ENCODE measurements around the gene IL13RA1. TPM values are rescaled to one million over a fixed set of nuclear protein-coding genes. Genes with fewer than 3 reads are reported as not detected.
A peak's percentile ranks its signal among the peaks of the same experiment; 100 is the strongest.

The IL13RA1 gene
- total RNA-seq, 1 experiment from 2014 or later: 33.4 TPM

DNA sequence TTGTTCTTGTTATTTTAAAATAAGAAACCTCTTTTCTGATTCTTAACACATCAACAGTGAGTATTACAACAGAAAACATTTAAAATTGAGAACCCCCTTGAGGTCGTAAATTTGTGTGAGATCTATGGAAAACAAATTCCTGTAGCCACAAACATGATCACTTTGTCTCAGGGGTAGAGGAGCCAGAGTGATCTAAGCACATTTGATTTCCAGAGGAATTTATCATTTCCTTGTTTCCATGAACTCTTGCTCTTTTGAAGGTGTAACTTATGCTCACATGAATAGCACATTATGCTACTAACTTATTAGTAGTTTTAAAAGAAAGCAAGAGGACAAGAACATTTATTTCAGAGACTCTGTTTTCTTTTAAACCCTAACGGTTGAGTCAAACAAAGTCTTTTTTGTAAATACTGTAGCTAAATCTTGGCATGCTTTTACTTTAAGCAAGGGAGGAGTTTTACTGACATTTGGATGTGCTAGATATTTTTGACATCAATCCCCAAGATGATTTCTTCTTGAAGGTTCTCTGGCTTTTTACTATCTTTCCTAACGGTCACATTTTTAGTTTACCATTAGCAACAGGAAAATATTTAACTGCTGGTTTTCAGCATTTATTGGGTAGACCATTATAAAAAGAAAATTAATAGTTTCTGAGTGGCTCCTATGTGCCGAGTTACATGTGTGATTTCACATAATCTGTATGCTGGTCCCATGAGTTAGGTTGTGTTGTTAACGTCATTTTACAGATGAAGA, 68.3 kb downstream of the IL13RA1 start:
- H3K9me3 ChIP-seq (ENCODE audit: low read length): no peaks in the 10 kb centered on the region
- ATAC-seq (no peak), DNase-seq (no peak)
- no peak overlapping the region for H2AFZ ChIP-seq (ENCODE audit: low read length)
- H3K27me3 ChIP-seq (ENCODE audit: low read length): no peaks in the 10 kb centered on the region
- no peak overlapping the region for H3K9ac ChIP-seq (ENCODE audit: low read length)
- no peaks in the 10 kb centered on the region for H3F3A ChIP-seq (ENCODE audit: low read length, unreplicated experiment)
- no peaks in the 10 kb centered on the region for H3K4me1 ChIP-seq (ENCODE audit: insufficient read depth, low read length)
- no peak overlapping the region for H3K4me3 ChIP-seq (ENCODE audit: low read length)
- H3K36me3 ChIP-seq (ENCODE audit: low read depth, low read length): no peaks in the 10 kb centered on the region
- POLR2A ChIA-PET (ENCODE audit: unreplicated experiment): no interaction called here
- BruUV-seq (replicated peaks): no TSS peak
- H3K9me2 ChIP-seq (replicated peaks; ENCODE audit: low read length): no peaks in the 10 kb centered on the region
- no peaks in the 10 kb centered on the region for H3K79me2 ChIP-seq (ENCODE audit: low read length)
- no peak overlapping the region for H3K4me2 ChIP-seq (ENCODE audit: low read length)
- TF ChIP-seq EZH2phosphoT487 (IDR thresholded peaks at IDR 0.05; ENCODE audit: borderline replicate concordance, low read length): no peak
- TF ChIP-seq EZH2 (IDR thresholded peaks at IDR 0.05; ENCODE audit: low read length, unreplicated experiment): no peak
- TF ChIP-seq, protein P1, sequence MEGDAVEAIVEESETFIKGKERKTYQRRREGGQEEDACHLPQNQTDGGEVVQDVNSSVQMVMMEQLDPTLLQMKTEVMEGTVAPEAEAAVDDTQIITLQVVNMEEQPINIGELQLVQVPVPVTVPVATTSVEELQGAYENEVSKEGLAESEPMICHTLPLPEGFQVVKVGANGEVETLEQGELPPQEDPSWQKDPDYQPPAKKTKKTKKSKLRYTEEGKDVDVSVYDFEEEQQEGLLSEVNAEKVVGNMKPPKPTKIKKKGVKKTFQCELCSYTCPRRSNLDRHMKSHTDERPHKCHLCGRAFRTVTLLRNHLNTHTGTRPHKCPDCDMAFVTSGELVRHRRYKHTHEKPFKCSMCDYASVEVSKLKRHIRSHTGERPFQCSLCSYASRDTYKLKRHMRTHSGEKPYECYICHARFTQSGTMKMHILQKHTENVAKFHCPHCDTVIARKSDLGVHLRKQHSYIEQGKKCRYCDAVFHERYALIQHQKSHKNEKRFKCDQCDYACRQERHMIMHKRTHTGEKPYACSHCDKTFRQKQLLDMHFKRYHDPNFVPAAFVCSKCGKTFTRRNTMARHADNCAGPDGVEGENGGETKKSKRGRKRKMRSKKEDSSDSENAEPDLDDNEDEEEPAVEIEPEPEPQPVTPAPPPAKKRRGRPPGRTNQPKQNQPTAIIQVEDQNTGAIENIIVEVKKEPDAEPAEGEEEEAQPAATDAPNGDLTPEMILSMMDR (conservative IDR thresholded peaks at IDR 0.05; ENCODE audit: low read depth, low read length): no peak
- no peaks in the 10 kb centered on the region for H4K20me1 ChIP-seq (ENCODE audit: low read length)
- no peak overlapping the region for H3K27ac ChIP-seq (ENCODE audit: low read length)
- CTCF ChIA-PET: no interaction called here
- intact Hi-C loops (cut with micrococcal nuclease): no loop called here

GRCh38 chrX:118802857-118803256, 75.5 kb downstream of the IL13RA1 start:
- intact Hi-C loops (cut with micrococcal nuclease): no loop called here
- H3K9me2 ChIP-seq (replicated peaks; ENCODE audit: low read length): no peaks in the 10 kb centered on the region
- H3K4me3 ChIP-seq (ENCODE audit: low read length): no peak overlapping the region
- no peaks in the 10 kb centered on the region for H3K9me3 ChIP-seq (ENCODE audit: low read length)
- H3K36me3 ChIP-seq (ENCODE audit: low read depth, low read length): no peaks in the 10 kb centered on the region
- no peak overlapping the region for H3K9ac ChIP-seq (ENCODE audit: low read length)
- CTCF ChIA-PET: no interaction called here
- H4K20me1 ChIP-seq (ENCODE audit: low read length): no peaks in the 10 kb centered on the region
- ATAC-seq: no peak
- H3K4me1 ChIP-seq (ENCODE audit: insufficient read depth, low read length): no peaks in the 10 kb centered on the region
- no TSS peak for BruUV-seq (replicated peaks)
- POLR2A ChIA-PET (ENCODE audit: unreplicated experiment): no interaction called here
- peak; percentile 10 for DNase-seq
- TF ChIP-seq EZH2 (IDR thresholded peaks at IDR 0.05; ENCODE audit: low read length, unreplicated experiment) (no peak), EZH2phosphoT487 (IDR thresholded peaks at IDR 0.05; ENCODE audit: borderline replicate concordance, low read length) (no peak)
- TF ChIP-seq, protein P1 (conservative IDR thresholded peaks at IDR 0.05; ENCODE audit: low read depth, low read length): no peak
- H2AFZ ChIP-seq (ENCODE audit: low read length): no peak overlapping the region
- no peak overlapping the region for H3K27ac ChIP-seq (ENCODE audit: low read length)
- no peak overlapping the region for H3K4me2 ChIP-seq (ENCODE audit: low read length)
- no peaks in the 10 kb centered on the region for H3K79me2 ChIP-seq (ENCODE audit: low read length)
- H3K27me3 ChIP-seq (ENCODE audit: low read length): no peaks in the 10 kb centered on the region
- no peaks in the 10 kb centered on the region for H3F3A ChIP-seq (ENCODE audit: low read length, unreplicated experiment)

All from PC-3 (cell line).